HG03108 (cell line): ENCODE data around the gene KLHL29.
"Not testable (repeated sequence)": the region's sequence is repeated elsewhere in the genome, so short reads cannot be mapped to it uniquely, and the experiment has no call there.

ENCODE experiments used
- ATAC-seq: cut with Tn5 transposase; IDR thresholded peaks from one replicate; pipeline ENCODE4 v1.9.1; 2021; ENCODE audit warnings: moderate library complexity; ENCODE audit not compliant: unreplicated experiment

Gene KLHL29

DNA sequence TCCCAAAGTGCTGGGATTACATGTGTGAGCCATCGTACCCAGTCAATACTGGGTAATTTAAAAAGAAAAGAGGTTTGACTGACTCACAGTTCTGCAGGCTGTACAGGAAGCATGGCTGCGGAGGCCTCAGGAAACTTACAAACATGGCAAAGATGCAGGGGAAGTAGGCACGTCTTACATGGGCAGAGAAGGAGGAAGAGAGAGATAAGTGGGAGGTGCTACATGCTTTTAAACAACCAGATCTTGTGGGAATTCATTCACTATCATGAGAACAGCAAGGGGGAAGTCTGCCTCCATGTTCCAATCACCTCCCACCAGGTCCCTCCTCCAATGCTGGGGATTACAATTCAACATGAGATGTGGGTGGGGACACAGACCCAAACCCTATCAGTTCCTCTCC lies 349.4 kb downstream of the KLHL29 start:
- ATAC-seq = no peak

DNA sequence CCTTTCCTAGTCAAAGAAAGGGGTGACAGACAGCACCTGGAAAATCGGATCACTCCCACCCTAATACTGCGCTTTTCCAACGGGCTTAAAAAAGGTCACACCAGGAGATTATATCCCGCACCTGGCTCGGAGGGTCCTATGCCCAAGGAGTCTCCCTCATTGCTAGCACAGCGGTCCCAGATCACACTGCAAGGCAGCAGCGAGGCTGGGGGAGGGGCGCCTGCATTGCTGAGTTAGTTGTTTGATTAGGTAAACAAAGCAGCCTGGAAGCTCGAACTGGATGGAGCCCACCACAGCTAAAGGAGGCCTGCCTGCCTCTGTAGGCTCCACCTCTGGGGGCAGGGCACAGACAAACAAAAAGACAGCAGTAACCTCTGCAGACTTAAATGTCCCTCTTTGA lies 351.8 kb downstream of the KLHL29 start:
- ATAC-seq = not testable (repeated sequence)

DNA sequence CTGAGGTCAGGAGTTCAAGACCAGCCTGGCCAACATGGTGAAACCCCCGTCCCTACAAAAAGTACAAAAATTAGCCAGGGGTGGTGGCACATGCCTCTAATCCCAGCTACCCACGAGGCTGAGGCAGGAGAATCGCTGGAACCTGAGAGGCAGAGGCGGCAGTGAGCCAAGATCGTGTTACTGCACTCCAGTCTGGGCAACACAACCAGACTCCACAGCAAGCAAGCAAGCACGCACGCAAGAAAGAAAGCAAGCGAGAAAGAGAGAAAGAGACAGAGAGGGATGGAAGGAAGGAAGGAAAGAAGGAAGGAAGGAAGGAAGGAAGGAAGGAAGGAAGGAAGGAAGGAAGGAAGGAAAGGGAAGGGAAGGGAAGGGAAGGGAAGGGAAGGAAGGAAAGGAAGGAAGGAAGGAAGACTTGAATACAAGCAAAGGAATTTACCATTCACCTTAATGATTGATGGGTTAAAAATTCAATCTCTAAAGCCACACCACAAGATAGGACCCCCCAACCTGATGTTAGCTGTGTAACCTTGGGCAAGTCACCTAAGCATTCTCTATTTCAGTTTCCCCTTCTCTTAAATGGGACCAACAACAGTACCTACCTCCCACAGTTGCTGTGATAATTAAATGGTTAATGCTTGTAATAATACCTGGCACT lies 360.2 kb downstream of the KLHL29 start:
- no peak for ATAC-seq

DNA sequence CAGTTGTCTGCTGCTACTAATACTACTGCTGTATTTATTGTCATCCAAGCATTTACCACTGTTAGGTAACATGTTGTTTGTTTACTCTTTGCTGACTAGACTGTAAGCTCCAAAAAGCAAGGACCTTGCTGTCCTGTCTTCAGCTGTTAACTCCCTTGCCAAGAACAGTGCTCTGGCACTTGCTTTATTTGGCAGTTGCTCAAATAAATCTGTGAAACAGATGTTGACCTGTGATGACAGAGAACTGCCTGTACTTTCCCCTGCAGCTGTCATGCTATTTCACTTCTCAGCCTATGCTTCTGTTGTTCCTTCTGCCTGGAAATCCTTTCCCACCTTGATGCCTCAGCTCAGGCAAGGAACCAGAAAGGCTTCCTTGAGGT lies 360.7 kb downstream of the KLHL29 start:
- peak; percentile 59 for ATAC-seq

DNA sequence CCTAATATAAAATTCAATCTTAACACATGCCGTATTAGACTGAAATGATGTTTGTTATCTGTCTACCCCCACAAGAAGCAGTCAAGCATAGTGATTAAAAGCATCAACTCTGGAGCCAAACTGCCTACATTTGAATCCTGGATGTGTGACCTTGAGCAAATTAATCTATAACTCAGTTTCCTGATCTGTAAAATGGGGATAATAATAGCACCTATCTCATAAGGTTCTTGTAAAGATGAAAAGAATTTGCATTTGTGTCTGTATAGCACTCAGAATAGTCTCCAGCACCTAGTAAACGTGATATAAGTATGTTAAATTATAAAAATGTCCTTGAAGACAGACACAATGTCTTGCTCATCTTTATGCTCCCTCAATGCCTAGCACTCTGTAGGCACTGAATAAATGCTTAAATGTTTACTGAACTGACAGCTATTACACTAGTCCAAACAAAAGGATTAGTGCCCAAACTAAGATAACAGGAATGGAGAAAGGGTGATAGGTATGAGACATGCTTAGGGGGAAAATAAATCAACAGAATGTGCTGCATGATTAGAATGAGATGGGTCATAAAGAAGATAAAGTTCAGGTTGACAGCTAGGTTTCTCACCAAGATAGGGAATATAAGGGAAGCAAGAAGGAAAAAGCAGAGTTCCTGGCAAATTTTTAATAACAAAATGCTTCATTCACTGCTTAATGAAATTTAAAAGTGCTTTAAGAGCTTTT lies 361.3 kb downstream of the KLHL29 start:
- peak; percentile 28 for ATAC-seq

DNA sequence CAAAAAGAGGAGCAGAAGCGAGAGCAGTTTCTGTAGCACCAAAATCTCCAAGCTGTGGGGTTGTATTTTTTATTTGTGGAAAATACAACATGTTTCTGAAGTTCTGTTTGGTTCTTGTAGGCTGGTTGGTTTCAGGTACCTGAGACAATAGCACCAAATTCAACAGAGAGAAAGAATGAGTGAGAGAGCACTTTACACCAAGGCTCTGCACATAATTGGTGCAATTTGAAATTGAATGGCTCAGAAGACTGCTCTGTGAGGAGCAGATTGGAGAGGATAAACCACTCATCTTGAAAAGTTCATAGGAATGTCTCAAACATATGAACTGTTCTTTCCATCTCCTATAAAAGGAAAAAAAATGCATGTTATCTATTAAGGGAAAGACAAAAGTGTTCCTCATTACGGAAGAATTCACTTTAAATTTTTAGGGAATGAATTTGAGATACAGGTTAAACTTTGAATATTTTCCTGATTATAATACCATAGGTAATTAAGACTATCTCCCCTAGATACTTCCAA lies 366.8 kb downstream of the KLHL29 start:
- no peak for ATAC-seq

DNA sequence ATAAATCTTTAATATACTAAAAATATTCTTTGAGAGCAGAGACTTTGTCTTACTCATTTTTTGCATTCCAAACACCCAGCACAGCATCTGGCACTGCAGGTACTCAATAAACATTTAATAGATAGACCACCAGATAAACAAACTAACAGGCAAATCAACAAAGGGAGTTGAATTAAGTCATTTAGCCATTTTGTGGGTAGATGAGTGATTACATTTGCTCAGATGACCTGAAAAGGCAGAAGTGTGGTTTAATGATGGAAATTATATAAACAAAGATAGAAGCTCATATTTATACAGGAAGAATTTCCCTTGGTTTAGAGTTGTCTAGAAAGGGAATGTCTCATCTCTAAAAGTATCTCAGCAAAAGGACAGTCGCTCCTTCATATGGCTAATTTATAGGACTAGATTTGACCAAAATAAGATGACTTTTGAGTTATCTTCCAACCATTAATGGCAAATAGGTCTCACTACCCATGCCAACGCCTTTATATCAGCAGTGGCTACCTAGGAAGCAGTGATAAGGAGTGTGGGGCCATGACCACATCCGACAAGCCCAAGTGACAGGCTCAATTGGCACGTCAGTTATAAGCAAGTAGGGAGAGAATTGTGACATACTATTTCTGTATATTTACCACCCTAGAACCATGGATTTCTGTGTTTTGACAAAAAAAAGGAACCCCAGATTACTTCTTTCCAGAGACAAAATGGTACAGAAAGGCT lies 368.5 kb downstream of the KLHL29 start:
- ATAC-seq = no peak

DNA sequence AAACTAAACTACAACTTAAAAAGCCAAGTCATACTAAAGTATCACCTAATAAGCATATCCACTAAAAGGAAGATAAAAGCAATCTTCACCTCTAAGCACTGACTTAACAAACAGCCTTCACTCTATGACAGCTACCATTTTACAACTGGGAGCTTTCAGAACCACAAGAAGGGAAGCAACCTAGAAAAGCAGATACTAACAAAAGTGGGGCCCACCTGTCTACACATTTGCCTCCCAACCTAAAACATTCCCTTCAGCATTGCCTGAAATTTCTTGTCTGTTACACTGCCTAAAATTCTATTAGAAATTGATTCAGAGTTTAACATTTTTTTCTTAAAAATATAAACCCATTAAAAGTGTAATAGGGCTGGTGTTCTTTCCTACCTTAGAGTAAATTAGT lies 370.0 kb downstream of the KLHL29 start:
- no peak for ATAC-seq

DNA sequence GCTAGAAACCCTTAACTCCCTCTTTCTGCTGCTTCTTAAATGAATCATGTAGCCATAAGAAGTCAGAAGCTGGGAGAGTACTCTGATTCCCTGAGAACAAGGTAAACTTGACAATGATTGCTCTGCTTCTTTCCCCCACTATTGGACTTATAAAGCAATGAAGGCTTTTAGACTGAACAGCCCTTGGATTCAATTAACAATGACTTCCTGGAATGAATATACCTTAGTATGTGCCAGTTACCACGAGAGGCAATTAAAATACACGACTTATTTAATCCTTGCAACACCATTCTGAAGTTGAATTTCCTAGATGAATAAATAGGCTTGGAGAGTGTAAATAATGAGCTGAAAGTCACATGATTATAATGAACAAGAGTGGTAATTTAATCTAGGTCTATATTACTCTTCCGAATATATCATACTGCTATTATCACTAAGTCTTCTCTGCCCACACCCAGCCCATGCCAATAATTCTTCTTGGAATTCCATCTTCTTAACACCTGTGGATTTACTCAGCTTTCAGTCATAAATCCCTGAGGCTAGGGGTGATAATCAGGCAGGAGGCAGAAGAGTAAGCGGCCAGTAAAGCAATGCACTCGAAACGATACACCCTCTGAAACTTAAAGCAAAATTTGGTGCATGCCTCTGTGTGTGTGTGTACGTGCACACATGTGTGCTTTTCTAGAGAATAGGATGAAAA lies 371.8 kb downstream of the KLHL29 start:
- no peak for ATAC-seq

DNA sequence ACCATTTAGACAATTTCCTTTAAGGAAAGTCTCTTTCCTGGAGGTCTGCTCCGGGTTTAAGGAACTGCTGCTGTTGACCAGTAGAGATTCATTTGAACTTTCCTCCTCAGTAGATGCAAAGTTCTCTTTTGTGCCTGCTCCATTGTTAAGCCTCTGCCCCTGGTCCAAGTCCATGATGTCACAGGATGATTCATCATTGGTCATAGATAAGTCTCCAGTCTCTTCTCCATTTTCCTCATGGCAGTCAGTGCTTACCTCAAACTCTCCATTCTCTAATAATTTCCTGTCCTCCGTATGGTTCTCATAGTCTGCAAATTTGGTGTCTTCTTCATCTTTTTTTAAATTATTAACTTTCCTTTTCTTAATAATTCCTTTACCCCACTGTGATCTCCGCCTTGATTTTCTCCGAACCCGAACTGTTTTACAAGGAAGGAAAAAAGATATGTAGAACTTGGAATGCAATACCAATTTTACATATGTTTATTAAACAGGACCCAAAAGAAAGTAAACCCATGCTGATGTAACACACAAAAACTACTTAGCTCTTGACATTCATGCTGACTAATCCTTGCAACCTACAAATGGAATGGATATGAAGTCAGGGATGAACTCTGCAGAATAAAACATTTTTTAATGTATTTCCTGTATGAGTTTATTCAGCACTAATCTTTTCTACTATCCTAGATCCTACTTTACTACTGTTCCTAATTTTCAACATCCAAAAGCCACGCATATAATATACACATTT lies 372.9 kb downstream of the KLHL29 start:
- no peak for ATAC-seq
